ENCODE results near the gene CCDC187.

CCDC187 gene

DNA sequence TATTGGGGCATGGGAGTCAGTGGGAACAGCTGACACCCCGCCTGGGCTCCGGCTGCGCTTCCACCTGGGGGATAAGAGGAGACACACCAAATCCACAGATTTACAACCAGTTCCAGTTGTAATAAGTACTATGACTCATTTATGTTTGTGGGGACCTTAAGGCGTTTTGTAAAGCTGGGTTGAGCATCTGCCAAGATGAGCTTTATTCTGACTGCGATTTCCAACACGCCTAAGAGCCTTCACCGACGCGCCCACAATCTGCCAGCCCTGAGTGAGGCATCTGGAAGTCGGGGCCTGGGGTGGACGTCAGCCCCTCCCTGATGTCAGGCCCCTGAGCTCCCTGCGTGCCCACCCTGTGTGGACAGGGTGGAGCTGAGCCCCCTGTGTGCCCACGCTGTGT lies 84.6 kb downstream of the CCDC187 start:
- Mint-ChIP-seq H3K4me3 (no peak overlapping the region), H3K27me3 (ENCODE audit: low read depth) (no peaks in the 10 kb centered on the region), H3K36me3 (ENCODE audit: low read depth) (peaks cover 31% of the 10 kb centered on the region), H3K9me3 (no peaks in the 10 kb centered on the region), H3K4me1 (ENCODE audit: low read depth) (no peaks in the 10 kb centered on the region), H3K27ac (no peak overlapping the region)
- DNase-seq (ENCODE audit: low spot score) = no peak

DNA sequence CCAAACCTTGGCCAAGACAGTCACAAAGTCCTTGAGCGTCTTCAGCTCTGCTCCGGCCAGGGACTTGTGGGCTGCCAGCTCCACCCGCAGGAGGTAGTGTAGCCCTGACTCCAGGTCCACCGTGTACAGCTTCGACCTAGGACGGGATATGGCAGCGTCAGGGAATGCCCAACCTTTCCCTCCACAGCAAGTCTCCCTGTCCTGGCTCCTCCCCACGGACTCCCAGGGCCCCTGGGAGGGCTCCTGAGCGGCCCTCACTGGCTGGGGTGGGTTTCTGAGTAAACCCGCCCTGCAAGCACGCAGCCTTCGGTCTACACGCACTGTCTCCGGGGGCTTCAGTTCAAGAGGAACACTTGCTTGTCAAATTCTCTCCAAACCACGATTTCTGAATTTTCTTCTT lies 85.2 kb downstream of the CCDC187 start:
- DNase-seq (ENCODE audit: low spot score) = no peak
- Mint-ChIP-seq H3K4me3 (no peak overlapping the region), H3K4me1 (ENCODE audit: low read depth) (no peaks in the 10 kb centered on the region), H3K9me3 (peaks cover 3% of the 10 kb centered on the region), H3K27me3 (ENCODE audit: low read depth) (no peaks in the 10 kb centered on the region), H3K27ac (no peak overlapping the region), H3K36me3 (ENCODE audit: low read depth) (peaks cover 35% of the 10 kb centered on the region)

DNA sequence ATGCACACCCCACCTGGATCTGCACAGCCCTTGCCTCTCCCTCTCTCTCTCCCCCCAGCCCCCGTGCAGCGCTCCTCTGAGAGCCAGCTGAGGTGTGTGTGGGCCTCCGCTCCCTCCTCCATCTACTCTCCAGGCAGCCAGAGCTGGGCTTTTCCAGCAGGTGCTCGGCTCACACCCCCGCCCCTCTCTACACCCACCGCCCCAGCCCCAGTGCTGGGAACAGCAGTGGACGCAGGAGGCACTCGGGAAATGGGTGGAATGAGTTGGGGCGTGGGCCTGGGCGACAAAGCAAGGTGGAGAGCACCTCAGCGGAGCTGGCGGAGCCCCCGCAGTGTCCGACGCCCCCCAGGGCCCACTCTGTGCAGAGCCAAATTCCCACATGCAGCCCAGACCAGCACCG lies 85.6 kb downstream of the CCDC187 start:
- H3K27ac Mint-ChIP-seq = no peak overlapping the region
- H3K9me3 Mint-ChIP-seq = peaks cover 4% of the 10 kb centered on the region
- peaks cover 38% of the 10 kb centered on the region for H3K36me3 Mint-ChIP-seq (ENCODE audit: low read depth)
- DNase-seq (ENCODE audit: low spot score) = no peak
- H3K27me3 Mint-ChIP-seq (ENCODE audit: low read depth) = no peaks in the 10 kb centered on the region
- no peak overlapping the region for H3K4me3 Mint-ChIP-seq
- H3K4me1 Mint-ChIP-seq (ENCODE audit: low read depth) = no peaks in the 10 kb centered on the region

DNA sequence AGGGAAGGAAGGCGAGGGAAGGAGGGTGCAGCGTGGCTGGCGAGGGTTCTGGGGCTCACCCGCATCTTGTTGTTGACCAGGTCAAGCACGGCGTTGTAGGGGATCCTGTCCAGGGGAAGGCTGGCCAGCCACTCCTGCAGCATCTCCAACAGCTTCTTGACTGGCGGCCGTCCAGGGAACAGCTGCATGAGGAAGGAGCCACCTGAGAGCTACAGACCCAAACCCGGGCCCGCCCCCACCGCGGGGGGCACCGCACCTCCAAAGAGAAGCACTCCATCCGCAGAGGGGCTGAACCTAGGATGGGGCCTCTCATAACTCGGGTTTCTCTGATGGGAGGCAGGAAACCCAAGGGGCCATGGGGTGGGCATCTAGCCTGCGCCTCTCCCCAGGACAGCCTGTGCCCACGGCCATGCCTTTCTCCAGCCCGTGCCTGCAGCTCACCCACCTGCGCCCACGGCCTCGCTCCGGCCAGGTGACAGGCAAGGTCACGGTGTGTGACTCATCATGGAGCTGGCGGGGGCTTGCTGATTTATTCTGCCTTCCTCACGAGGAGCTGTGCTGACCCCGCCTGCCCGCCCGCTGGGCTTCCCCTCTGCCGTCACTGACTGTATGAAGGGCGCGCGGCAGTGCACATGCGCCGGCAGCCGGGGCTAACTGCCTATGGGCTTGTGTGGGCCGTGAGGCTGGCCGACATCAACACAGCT lies 87.2 kb downstream of the CCDC187 start:
- H3K4me1 Mint-ChIP-seq (ENCODE audit: low read depth) = no peaks in the 10 kb centered on the region
- no peak for DNase-seq (ENCODE audit: low spot score)
- H3K27me3 Mint-ChIP-seq (ENCODE audit: low read depth) = no peaks in the 10 kb centered on the region
- H3K36me3 Mint-ChIP-seq (ENCODE audit: low read depth) = peaks cover 38% of the 10 kb centered on the region
- H3K27ac Mint-ChIP-seq = no peak overlapping the region
- no peak overlapping the region for H3K4me3 Mint-ChIP-seq
- peaks cover 4% of the 10 kb centered on the region for H3K9me3 Mint-ChIP-seq

DNA sequence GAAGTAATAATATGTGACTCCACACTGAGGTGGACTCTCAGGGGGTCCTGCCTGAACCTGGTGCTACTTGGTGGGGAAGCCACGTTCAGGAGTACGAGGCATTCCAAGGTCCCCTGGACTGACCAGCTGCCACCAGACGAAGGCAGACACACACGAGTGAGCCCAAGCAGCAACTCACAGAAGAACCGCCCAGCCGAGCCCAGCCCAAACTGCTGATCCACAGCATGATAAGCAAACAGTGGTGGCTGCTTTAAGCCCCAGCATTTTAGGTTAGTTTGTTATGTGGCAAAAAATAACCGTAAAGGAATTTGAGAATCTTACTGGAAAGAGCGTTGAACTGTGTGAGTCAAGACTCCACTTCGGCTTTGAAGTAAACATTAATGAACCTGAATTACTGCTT lies 90.2 kb downstream of the CCDC187 start:
- Mint-ChIP-seq H3K36me3 (ENCODE audit: low read depth) (peaks cover 34% of the 10 kb centered on the region), H3K4me3 (no peak overlapping the region), H3K9me3 (peaks cover 4% of the 10 kb centered on the region), H3K27me3 (ENCODE audit: low read depth) (no peaks in the 10 kb centered on the region), H3K4me1 (ENCODE audit: low read depth) (no peaks in the 10 kb centered on the region), H3K27ac (no peak overlapping the region)
- DNase-seq (ENCODE audit: low spot score) = no peak

DNA sequence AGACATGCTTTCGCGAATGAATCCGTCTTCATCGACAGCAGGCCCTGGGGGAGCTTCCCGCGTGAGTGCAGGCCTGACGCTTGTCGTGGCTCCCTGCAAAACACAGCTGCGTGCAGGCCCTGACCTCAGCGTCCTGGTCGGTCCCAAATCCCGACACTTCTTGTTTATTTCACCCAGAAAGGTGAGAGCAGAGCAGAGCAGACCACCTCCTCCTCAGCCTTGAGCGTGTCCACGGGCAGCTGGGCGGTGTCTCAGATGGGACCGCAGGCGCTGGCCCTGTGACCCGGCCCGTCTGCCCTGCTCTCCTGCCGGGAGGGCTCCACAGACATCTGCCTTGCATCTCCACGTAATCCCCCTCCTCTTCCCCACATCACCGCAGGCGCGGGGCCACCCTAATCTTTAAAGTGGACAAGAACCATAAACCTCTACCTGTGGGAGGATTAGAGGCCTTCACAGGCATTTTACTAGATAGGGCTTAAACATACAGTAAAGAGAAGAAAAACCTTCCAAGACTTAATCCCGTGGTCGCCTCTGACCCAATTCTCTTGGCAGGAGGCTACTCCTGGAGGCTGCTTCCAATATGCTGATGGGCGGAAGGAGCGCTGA lies 91.4 kb downstream of the CCDC187 start:
- H3K27ac Mint-ChIP-seq = no peak overlapping the region
- no peak for DNase-seq (ENCODE audit: low spot score)
- peaks cover 4% of the 10 kb centered on the region for H3K9me3 Mint-ChIP-seq
- H3K4me1 Mint-ChIP-seq (ENCODE audit: low read depth) = no peaks in the 10 kb centered on the region
- H3K36me3 Mint-ChIP-seq (ENCODE audit: low read depth) = peaks cover 34% of the 10 kb centered on the region
- H3K27me3 Mint-ChIP-seq (ENCODE audit: low read depth) = no peaks in the 10 kb centered on the region
- H3K4me3 Mint-ChIP-seq = no peak overlapping the region

DNA sequence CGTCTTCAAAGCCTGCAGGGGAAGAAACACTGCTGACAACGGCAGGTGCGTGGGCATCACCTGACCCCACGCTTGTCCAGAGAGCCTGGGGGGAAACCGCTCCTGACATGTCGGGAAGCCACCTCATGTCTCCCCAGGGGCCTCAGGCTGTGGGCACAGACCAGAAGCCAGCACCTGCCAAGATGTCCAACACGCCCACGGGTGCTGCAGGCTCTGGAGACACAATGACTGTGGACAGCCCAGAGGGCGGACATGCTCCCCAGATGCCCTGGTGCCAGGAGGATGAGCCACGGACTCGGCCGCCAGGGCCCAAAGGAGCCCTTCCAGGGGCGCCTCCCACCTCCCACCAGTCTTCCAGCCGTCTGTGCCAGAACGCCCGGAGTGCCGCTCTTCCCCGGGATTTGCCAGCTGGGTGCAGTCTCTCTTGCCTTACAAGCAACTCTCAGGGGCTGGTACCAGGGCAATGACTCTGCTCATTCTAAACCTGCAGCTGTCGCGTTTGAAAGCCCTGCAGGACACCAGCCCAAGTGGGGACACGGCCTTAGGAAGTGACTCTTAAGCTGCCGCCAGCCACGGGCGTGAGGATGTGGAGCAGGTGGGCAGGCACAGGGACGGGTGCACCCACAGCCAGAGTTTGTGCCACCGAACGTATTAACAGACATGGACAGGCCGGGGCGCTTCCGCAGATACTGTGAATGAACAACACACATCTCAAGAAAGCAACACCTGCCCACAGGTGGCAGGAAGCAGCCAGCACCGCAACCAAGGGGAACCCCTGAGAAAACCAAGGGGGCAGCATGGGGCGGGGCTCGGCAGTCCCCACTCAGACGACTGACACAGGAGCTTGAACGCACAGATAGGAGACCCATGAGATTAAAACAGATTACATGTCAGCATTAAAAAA lies 92.2 kb downstream of the CCDC187 start:
- H3K9me3 Mint-ChIP-seq = peaks cover 4% of the 10 kb centered on the region
- H3K27me3 Mint-ChIP-seq (ENCODE audit: low read depth) = no peaks in the 10 kb centered on the region
- no peak overlapping the region for H3K4me3 Mint-ChIP-seq
- peaks cover 36% of the 10 kb centered on the region for H3K36me3 Mint-ChIP-seq (ENCODE audit: low read depth)
- H3K4me1 Mint-ChIP-seq (ENCODE audit: low read depth) = no peaks in the 10 kb centered on the region
- no peak for DNase-seq (ENCODE audit: low spot score)
- no peak overlapping the region for H3K27ac Mint-ChIP-seq

DNA sequence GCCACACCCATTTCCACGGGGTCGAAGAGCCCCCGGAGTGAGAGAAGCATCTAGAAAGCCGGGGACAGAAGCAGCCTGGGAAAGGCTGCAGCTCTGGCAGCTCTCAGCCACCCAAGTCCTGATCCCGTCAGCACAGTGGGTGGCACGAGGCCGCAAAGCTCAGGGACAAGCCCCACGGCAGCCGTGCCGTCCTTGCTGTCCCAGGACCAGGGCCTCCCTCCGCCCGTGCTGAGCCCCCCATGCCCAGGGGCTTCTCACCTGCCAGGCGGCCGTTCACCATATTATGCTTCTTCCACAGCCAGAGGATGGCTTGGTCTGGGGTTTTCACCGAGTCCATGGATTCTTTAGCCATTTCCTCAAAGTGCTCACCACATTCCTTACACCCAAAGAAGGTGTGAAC lies 92.9 kb downstream of the CCDC187 start:
- H3K9me3 Mint-ChIP-seq = peaks cover 4% of the 10 kb centered on the region
- no peaks in the 10 kb centered on the region for H3K4me1 Mint-ChIP-seq (ENCODE audit: low read depth)
- no peak overlapping the region for H3K4me3 Mint-ChIP-seq
- peaks cover 2% of the 10 kb centered on the region for H3K27me3 Mint-ChIP-seq (ENCODE audit: low read depth)
- H3K36me3 Mint-ChIP-seq (ENCODE audit: low read depth) = peaks cover 35% of the 10 kb centered on the region
- no peak overlapping the region for H3K27ac Mint-ChIP-seq
- no peak for DNase-seq (ENCODE audit: low spot score)

DNA sequence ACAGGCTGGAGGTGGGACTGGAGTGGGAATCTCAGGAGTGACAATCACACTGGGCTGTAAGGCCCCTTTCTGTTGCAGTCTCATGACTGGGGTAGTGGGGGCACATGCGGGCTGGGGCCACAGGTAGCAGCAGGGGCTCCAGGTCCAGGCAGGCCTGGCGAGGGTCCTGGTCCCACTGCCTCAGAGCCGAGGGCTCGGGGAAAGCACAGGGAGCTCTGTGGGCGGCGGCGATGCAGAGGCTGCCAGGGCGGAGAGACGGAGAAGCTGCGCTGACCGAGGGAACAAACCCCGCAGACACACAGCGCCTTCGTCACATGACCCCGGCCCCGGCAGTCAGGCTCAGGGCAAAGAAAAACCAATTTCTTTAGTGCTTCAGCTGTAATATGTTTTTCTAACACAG lies 93.6 kb downstream of the CCDC187 start:
- peaks cover 2% of the 10 kb centered on the region for H3K27me3 Mint-ChIP-seq (ENCODE audit: low read depth)
- H3K36me3 Mint-ChIP-seq (ENCODE audit: low read depth) = peaks cover 27% of the 10 kb centered on the region

DNA sequence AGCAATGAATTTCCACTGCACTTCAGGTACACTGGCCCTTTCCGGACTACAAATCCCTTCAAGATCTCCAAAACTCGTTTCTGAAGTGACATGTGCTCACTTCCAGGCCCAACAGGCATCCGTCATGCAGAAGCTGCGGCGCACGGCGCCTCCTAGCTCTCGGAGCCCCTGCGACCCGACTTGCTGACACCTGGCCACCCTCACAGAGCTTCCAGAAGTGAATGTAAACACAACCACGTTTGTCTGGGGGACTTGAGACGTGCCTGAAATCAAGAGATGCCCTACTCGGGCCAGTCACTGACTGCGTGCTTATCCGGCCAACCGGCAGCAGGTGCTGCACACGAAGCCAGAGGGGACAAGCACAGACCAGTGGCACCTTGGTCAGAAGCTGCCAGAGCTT lies 94.1 kb downstream of the CCDC187 start:
- Mint-ChIP-seq H3K4me3 (no peak overlapping the region), H3K27ac (no peak overlapping the region), H3K36me3 (ENCODE audit: low read depth) (peaks cover 23% of the 10 kb centered on the region), H3K27me3 (ENCODE audit: low read depth) (peaks cover 2% of the 10 kb centered on the region), H3K9me3 (peaks cover 4% of the 10 kb centered on the region), H3K4me1 (ENCODE audit: low read depth) (no peaks in the 10 kb centered on the region)
- no peak for DNase-seq (ENCODE audit: low spot score)

More for the DNA sequence above, 93.6 kb downstream of the CCDC187 start:
- H3K4me1 Mint-ChIP-seq (ENCODE audit: low read depth) = no peaks in the 10 kb centered on the region
- H3K4me3 Mint-ChIP-seq = no peak overlapping the region
- peaks cover 4% of the 10 kb centered on the region for H3K9me3 Mint-ChIP-seq
- H3K27ac Mint-ChIP-seq = no peak overlapping the region
- no peak for DNase-seq (ENCODE audit: low spot score)

DNA sequence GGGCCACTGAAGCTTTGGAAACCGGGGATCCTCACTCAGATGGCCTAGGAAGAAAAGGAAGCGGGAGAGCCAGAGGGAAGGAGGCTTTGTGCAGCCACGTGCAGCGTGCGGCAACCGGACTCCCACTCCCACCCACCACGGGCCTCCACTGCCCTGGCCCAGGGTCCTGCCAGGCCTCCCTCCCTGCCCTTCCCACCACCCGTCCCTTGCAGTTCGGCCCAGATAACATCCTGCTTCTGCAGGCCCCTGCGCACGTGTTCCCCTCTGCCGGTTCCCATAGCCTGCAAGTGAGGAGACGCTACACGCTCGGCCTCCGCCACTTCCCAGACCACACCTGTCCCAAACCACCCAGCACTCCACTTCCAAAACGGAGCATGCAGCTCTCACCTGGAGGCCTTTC lies 94.7 kb downstream of the CCDC187 start:
- Mint-ChIP-seq H3K4me3 (no peak overlapping the region), H3K9me3 (peaks cover 4% of the 10 kb centered on the region), H3K36me3 (ENCODE audit: low read depth) (peaks cover 17% of the 10 kb centered on the region), H3K4me1 (ENCODE audit: low read depth) (no peaks in the 10 kb centered on the region), H3K27me3 (ENCODE audit: low read depth) (peaks cover 4% of the 10 kb centered on the region), H3K27ac (no peak overlapping the region)
- DNase-seq (ENCODE audit: low spot score) = no peak

DNA sequence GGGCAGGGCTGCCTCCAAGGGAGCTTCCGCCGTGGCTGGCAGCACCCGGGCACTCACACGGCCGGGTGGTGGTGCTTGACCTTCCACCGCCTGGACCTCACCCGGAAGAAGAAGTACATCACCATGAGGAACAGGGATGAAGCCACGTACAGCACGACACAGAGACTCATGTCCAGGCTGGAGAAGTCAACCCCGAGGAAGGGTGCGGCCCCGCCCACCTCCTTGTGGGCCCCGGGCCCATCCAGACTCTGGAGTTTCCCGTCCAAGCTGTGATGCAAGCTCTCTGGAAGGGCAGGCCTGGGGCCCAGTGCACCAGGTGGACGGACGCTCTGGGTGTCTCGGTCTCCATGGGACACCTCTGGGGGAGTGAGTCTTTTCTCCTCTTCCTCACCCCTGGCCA lies 95.2 kb downstream of the CCDC187 start:
- Mint-ChIP-seq H3K4me1 (ENCODE audit: low read depth) (no peaks in the 10 kb centered on the region), H3K27ac (no peak overlapping the region), H3K36me3 (ENCODE audit: low read depth) (peaks cover 12% of the 10 kb centered on the region), H3K9me3 (peaks cover under 1% of the 10 kb centered on the region), H3K27me3 (ENCODE audit: low read depth) (peaks cover 10% of the 10 kb centered on the region), H3K4me3 (no peak overlapping the region)
- no peak for DNase-seq (ENCODE audit: low spot score)

DNA sequence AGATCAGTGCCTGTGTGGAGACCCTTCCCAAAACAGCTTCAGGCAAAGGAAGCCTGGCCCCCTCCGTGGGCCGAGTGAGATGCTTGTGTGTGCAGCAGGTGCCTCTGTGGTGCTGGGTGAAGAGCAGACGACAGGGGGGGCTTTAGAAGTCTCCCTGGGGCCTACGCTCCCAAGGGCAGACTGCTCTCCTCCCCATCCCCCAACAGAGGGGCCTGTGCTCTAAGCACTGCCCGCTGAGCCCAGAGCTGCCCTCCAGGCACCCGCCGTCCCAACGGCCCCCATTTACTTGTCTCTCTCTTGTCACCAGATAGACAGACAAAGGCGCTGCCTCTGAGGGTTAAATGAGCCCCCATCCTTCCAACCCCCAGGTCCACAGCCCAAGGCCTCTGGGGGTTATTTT lies 96.3 kb downstream of the CCDC187 start:
- Mint-ChIP-seq H3K4me1 (ENCODE audit: low read depth) (no peaks in the 10 kb centered on the region), H3K4me3 (no peak overlapping the region), H3K27me3 (ENCODE audit: low read depth) (peaks cover 15% of the 10 kb centered on the region), H3K36me3 (ENCODE audit: low read depth) (peaks cover 3% of the 10 kb centered on the region), H3K9me3 (no peaks in the 10 kb centered on the region), H3K27ac (no peak overlapping the region)
- no peak for DNase-seq (ENCODE audit: low spot score)

DNA sequence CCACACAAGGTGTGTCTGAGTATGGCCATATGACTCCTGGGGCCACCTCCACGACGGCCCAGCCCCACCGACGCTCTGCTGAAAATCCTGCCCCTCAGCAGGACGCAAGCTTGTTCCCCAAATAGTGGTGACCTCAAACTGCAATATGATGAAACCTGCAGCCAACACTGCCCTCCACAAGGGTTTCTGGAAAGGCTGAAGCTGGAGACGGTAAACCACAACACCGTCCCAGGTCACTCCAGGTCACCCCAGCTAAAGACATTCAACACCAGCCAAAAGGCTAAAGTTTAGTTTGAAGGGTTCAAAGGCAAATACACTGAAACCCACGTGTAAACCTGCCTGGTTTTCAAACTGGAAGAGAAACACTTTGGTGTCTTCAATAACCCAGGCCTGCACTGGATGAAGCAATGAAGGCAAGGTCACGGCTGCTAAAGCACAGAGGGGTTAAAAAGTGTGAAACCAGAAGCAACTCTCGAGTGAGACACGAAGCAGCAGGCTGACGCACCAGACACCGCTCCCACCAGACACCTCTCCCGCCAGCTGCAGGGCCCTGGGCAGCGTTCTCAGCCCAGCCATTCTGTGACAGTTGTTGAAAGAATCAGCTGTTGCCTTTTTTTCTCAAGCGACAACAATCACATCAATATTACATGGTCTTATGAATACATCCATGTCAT lies 97.2 kb downstream of the CCDC187 start:
- H3K4me1 Mint-ChIP-seq (ENCODE audit: low read depth) = no peaks in the 10 kb centered on the region
- H3K27ac Mint-ChIP-seq = no peak overlapping the region
- H3K36me3 Mint-ChIP-seq (ENCODE audit: low read depth) = peaks cover 2% of the 10 kb centered on the region
- no peaks in the 10 kb centered on the region for H3K9me3 Mint-ChIP-seq
- peaks cover 17% of the 10 kb centered on the region for H3K27me3 Mint-ChIP-seq (ENCODE audit: low read depth)
- no peak overlapping the region for H3K4me3 Mint-ChIP-seq
- no peak for DNase-seq (ENCODE audit: low spot score)
